Right lobe of liver (tissue), 6 donors: ENCODE measurements around the gene RHOJ. TPM values are rescaled to one million over a fixed set of nuclear protein-coding genes. Genes with fewer than 3 reads are reported as not detected.

Experiments used
- ATAC-seq, 4 donors: fragments of 200-7000 bp; cut with Tn5 transposase; one replicate each; pipeline ENCODE4 v1.9.1; 2020; ENCODE audit warnings: mild to moderate bottlenecking in 4 of 4, moderate library complexity in 4 of 4
- DNase-seq, 3 donors: peaks; one replicate each; pipeline ENCODE4 v3.0.0-alpha.2; 2020
- H3K27ac ChIP-seq, 3 donors: fragments of 200-600 bp; one replicate each; pipeline ENCODE4 v1.8.0; 2022
- H3K27me3 ChIP-seq, 2 donors: fragments of 200-600 bp; one replicate each; pipeline ENCODE4 v1.8.0; 2022
- H3K36me3 ChIP-seq, 4 donors: fragments of 200-600 bp; sonication (generic) in 1 of 4; one replicate each; pipeline versions ENCODE4 v1.5.1 to v1.8.0; 2017 to 2022; ENCODE audit warnings: control low read depth in 1 of 4
- H3K4me1 ChIP-seq, 4 donors: fragments of 200-600 bp; sonication (generic) in 1 of 4; one replicate each; pipeline versions ENCODE4 v1.5.1 to v1.8.0; 2017 to 2022; ENCODE audit warnings: control low read depth in 1 of 4
- H3K4me3 ChIP-seq, 3 donors: fragments of 200-600 bp; one replicate each; pipeline ENCODE4 v1.8.0; 2022
- H3K9me3 ChIP-seq, 4 donors: fragments of 200-600 bp; sonication (generic) in 1 of 4; one replicate each; pipeline versions ENCODE4 v1.5.1 to v1.8.0; 2017 to 2022; ENCODE audit warnings: control low read depth in 1 of 4
- POLR2A ChIP-seq: fragments of 450-650 bp; IDR thresholded peaks from one replicate; pipeline ENCODE4 v1.6.1; 2017; ENCODE audit warnings: antibody characterized with exemption, mild to moderate bottlenecking
- WGBS: methylation state at CpG from one replicate; pipeline ENCODE4 v1.1.6; 2018; ENCODE audit warnings: low coverage, low lambda C conversion rate; ENCODE audit not compliant: insufficient coverage; ENCODE audit errors: missing lambda C conversion rate; 5-methylcytosine and 5-hydroxymethylcytosine counted together
- intact Hi-C, 2 donors: fragments of 100-400 bp; cut with DNase I; formaldehyde crosslinking; loops; one replicate each; pipeline versions ENCODE4 v1.11.2 to v1.14.1; 2022
- total RNA-seq, 6 experiments: library from RNA; depleted of rRNA in 2 of 6; stranded (reverse); fragments of >200 nt in 2 of 6; fragmentation: NEBNext Ultra II Directional in 3 of 6; extraction: Animal tissue kit (Norgen Biotek cat#: 25700) in 3 of 6; gene quantifications; one replicate each; pipeline versions ENCODE4 v1.1.0 to v1.2.4, GENCODE V29; 2016 to 2023
- TF ChIP-seq, protein P1 (sequence below), 4 donors: fragments of 200-600 bp in 3 of 4; fragments of 450-650 bp in 1 of 4; IDR thresholded peaks; one replicate each; pipeline versions ENCODE4 v1.5.1 to v1.8.0; 2016 to 2022; ENCODE audit warnings: antibody characterized with exemption in 4 of 4, mild to moderate bottlenecking in 2 of 4
- donor health status: DM: no; HTN: yes; CAD: no.
- donor health status: DM: no; HTN: no; CAD: no.
- donor health status: DM: no; HTN: no; CAD: no.
- donor health status: DM: no; HTN: yes; CAD: no.
- donor health status: DM: no; HTN: yes; CAD: no.

The RHOJ gene
- total RNA-seq, 6 experiments from 2014 or later: 1.7 to 6.0 (median 2.9) TPM

DNA sequence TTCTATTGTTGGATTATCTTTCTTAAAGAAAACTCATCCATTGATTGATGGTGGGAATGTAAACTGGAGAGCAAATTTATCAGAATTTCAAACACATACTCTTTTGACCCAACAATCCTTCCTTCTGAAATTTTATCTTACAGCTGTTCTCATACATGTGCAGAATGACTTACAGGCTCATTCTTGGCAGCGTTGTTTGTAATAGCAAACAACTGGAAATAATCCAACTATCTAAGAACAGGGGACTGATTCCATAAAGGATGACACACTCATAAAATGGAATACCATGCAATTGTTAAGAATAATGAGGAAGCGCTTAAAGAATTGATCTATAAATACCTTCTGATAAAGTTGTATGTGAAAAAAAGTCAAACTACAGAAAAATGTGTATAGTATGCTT lies 24.0 kb downstream of the RHOJ start:
- DNase-seq: no peak
- no peak for ATAC-seq
- Histone ChIP-seq H3K4me1 (no peaks in the 10 kb centered on the region), H3K27ac (no peak overlapping the region), H3K9me3 (no peaks in the 10 kb centered on the region), H3K36me3 (no peaks in the 10 kb centered on the region), H3K27me3 (no peaks in the 10 kb centered on the region), H3K4me3 (no peak overlapping the region)
- WGBS: 53% methylated on average over 2 of the region's 2 CpGs
- TF ChIP-seq, protein P1, sequence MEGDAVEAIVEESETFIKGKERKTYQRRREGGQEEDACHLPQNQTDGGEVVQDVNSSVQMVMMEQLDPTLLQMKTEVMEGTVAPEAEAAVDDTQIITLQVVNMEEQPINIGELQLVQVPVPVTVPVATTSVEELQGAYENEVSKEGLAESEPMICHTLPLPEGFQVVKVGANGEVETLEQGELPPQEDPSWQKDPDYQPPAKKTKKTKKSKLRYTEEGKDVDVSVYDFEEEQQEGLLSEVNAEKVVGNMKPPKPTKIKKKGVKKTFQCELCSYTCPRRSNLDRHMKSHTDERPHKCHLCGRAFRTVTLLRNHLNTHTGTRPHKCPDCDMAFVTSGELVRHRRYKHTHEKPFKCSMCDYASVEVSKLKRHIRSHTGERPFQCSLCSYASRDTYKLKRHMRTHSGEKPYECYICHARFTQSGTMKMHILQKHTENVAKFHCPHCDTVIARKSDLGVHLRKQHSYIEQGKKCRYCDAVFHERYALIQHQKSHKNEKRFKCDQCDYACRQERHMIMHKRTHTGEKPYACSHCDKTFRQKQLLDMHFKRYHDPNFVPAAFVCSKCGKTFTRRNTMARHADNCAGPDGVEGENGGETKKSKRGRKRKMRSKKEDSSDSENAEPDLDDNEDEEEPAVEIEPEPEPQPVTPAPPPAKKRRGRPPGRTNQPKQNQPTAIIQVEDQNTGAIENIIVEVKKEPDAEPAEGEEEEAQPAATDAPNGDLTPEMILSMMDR (IDR thresholded peaks at IDR 0.05): no peak
- TF ChIP-seq POLR2A: no peak
- intact Hi-C loops: no loop called here

DNA sequence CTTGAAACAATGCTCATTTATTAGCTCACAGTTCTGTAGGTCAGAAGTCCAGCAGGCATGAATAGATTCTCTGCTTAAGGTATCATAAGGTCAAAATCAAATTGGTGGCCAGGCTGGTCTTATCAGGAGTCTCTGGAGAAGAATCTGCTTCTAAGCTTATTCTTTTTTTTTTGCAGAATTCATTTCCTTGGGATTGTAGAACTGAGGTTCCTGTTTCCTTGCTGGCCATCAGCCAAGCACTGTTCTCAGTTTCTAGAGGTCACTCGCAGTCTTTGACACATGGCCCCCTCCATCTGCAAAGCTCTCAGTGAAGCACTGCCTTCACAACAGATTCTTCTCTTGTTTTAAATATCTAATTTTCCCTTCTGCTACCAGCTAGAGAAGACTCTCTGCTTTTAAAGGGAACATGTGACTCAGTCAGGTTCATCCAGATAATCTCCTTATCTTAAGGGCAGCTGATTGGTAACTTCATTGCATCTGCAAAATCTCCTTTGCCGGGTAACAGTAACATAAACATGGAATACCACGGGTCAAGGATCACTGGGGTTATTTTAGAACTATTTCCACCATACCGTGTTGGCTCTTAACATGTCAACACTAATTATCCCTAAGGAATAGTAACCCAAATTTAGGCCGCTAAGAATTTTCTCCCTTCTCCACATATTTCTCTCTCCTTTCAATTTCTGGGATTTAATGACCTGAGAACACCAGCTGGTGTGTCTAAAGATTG lies 25.3 kb downstream of the RHOJ start:
- H3K4me3 ChIP-seq: no peak overlapping the region
- no peaks in the 10 kb centered on the region for H3K27me3 ChIP-seq
- H3K36me3 ChIP-seq: no peaks in the 10 kb centered on the region
- 58% methylated on average over 5 of the region's 5 CpGs for WGBS
- TF ChIP-seq POLR2A: no peak
- TF ChIP-seq, protein P1 (IDR thresholded peaks at IDR 0.05): no peak
- ATAC-seq (no peak), DNase-seq (no peak)
- no peaks in the 10 kb centered on the region for H3K4me1 ChIP-seq
- intact Hi-C loops: no loop called here
- no peaks in the 10 kb centered on the region for H3K9me3 ChIP-seq
- H3K27ac ChIP-seq: no peak overlapping the region

DNA sequence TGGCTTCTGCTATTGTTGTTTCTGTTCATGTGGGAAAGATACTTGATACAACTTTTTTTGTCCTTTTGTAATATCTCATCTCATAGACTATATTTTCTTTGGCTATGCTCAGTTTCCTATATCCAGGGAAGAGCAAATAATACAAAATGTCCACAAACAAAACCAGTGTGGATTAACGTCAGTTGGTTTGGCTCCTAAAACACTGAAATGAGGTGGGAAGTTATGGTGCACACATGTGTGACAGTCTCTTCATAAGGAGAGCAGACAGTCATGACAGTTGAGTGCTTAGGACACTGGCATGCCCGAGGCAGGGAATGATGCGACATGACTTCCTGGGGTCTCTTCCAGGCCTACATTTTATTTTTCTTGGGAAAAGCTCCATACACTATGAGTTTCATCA lies 27.5 kb downstream of the RHOJ start:
- Histone ChIP-seq H3K4me1 (no peaks in the 10 kb centered on the region), H3K9me3 (no peaks in the 10 kb centered on the region), H3K4me3 (no peak overlapping the region), H3K36me3 (no peaks in the 10 kb centered on the region), H3K27ac (no peak overlapping the region), H3K27me3 (no peaks in the 10 kb centered on the region)
- DNase-seq (no peak), ATAC-seq (no peak)
- intact Hi-C loops: no loop called here
- TF ChIP-seq, protein P1 (IDR thresholded peaks at IDR 0.05): no peak
- 26% methylated on average over 2 of the region's 3 CpGs for WGBS

DNA sequence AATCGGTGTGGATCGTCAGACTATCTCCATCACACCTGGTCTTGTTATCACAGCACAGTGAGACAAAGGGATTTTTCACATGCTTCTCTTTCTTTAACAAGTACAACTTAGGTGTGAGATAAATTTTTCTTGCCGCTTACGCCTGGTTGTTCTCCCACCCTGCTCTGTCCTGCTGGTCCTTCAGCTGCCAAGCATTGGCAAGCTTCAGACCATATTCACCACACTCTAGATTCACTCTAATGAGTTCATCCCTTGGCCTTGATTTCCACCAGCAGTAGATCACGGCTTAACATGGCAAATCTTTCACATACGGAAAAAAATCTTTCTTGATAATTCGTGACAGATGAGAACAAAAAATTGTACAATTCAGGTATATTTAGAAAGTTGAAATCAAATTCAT lies 33.5 kb downstream of the RHOJ start:
- no peak for DNase-seq
- WGBS: 69% methylated on average over 7 of the region's 7 CpGs
- intact Hi-C loops: no loop called here
- no peaks in the 10 kb centered on the region for H3K4me1 ChIP-seq
- H3K4me3 ChIP-seq: no peak overlapping the region
- ATAC-seq: no peak
- no peak for TF ChIP-seq POLR2A
- TF ChIP-seq, protein P1 (IDR thresholded peaks at IDR 0.05): no peak
- no peaks in the 10 kb centered on the region for H3K9me3 ChIP-seq
- H3K27ac ChIP-seq: no peak overlapping the region
- H3K36me3 ChIP-seq: no peaks in the 10 kb centered on the region
- H3K27me3 ChIP-seq: no peaks in the 10 kb centered on the region
